GM12878 (cell line): ENCODE measurements around the gene FOXRED2.

ENCODE experiments used
- ASH2L ChIP-seq: fragments of 300-600, 200-600 bp; sonication (generic); IDR thresholded peaks from 2 replicates; pipeline ENCODE4 v1.6.1; 2017; ENCODE audit warnings: low read depth, mild to moderate bottlenecking, borderline replicate concordance
- FOS ChIP-seq: IDR thresholded peaks from 3 replicates; pipeline ENCODE4 v1.6.1; 2011; ENCODE audit warnings: borderline replicate concordance; ENCODE audit not compliant: insufficient read length; ENCODE audit errors: extremely low read depth
- NRF1 ChIP-seq: conservative IDR thresholded peaks from 2 replicates; pipeline ENCODE4 v1.6.1; 2011; ENCODE audit warnings: mild to moderate bottlenecking, low read depth, low read length, improper control_type of control experiment
- POLR2AphosphoS5 ChIP-seq: IDR thresholded peaks from 2 replicates; pipeline ENCODE4 v1.6.1; 2011; ENCODE audit warnings: mild to moderate bottlenecking, low read length, inconsistent platforms
- RCOR1 ChIP-seq: conservative IDR thresholded peaks from 2 replicates; pipeline ENCODE4 v1.6.1; 2012; ENCODE audit warnings: low read depth, low read length, improper control_type of control experiment
- RFX5 ChIP-seq: IDR thresholded peaks from 2 replicates; pipeline ENCODE4 v1.6.1; 2011; ENCODE audit warnings: low read depth, low read length, improper control_type of control experiment
- USF2 ChIP-seq: IDR thresholded peaks from 2 replicates; pipeline ENCODE4 v1.6.1; 2011; ENCODE audit warnings: low read depth, low read length, improper control_type of control experiment, borderline replicate concordance
- ZNF274 ChIP-seq: IDR thresholded peaks from one replicate; pipeline ENCODE4 v1.8.0; 2011; ENCODE audit not compliant: insufficient read length, insufficient read depth
- TF ChIP-seq, protein P1 (sequence below), 3 experiments: IDR thresholded peaks in 2 of 3; conservative IDR thresholded peaks in 1 of 3; 2 replicates each; pipeline ENCODE4 v1.5.1; 2011; ENCODE audit warnings: low read depth in 3 of 3, low read length in 3 of 3, mild to moderate bottlenecking in 3 of 3, control low read depth in 2 of 3, moderate library complexity in 2 of 3, inconsistent platforms in 1 of 3, mixed read lengths in 1 of 3; ENCODE audit not compliant: control insufficient read depth in 2 of 3, insufficient read depth in 1 of 3; ENCODE audit errors: extremely low read depth in 1 of 3
- TF ChIP-seq, protein P2 (sequence below): IDR thresholded peaks from 2 replicates; pipeline ENCODE4 v1.6.1; 2012; ENCODE audit warnings: low read depth, low read length, improper control_type of control experiment

DNA sequence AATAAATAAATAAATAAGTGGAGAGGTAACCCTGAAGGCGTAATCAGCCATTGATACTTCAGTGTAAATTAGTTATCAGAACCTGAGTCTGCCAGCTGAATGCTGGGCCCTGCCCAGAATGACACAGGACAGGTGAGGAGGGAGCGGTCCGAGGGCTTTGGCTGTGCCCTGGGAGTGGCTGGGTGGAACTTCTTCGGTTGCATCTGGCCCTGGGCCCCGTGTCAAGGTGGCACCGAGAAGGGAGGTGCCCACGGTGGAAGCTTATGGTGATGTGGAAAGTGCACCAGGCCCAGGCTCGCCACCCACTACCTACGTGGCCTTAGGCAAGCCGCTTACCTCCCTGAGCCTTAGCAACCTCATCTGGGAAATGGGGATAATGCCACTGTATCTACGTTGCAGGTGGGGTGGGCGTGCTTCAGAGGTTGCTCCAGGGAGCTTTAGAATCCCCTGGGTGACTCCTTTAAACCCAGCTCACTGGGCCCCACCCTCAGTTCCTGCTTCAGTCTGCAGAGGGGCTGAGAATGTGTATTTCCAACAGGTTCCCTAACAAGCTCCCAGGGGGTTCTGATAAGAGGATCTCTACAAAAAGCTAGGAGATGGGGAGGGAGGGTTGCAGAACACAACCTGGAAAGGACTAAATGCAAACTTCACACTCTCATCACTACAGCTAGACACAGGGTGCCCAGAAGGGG, 64.2 kb downstream of the FOXRED2 start:
- TF ChIP-seq RFX5 (no peak), FOS (no peak), USF2 (no peak), POLR2AphosphoS5 (no peak), NRF1 (no peak), RCOR1 (no peak), ZNF274 (no peak), ASH2L (no peak)
- TF ChIP-seq, protein P1, sequence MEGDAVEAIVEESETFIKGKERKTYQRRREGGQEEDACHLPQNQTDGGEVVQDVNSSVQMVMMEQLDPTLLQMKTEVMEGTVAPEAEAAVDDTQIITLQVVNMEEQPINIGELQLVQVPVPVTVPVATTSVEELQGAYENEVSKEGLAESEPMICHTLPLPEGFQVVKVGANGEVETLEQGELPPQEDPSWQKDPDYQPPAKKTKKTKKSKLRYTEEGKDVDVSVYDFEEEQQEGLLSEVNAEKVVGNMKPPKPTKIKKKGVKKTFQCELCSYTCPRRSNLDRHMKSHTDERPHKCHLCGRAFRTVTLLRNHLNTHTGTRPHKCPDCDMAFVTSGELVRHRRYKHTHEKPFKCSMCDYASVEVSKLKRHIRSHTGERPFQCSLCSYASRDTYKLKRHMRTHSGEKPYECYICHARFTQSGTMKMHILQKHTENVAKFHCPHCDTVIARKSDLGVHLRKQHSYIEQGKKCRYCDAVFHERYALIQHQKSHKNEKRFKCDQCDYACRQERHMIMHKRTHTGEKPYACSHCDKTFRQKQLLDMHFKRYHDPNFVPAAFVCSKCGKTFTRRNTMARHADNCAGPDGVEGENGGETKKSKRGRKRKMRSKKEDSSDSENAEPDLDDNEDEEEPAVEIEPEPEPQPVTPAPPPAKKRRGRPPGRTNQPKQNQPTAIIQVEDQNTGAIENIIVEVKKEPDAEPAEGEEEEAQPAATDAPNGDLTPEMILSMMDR (IDR thresholded peaks at IDR 0.05 in 2 of 3, conservative IDR thresholded peaks at IDR 0.05 in 1 of 3; ENCODE audit: control insufficient read depth in 2 of 3, extremely low read depth in 1 of 3, insufficient read depth in 1 of 3, low read depth in 3 of 3, low read length in 3 of 3): no peak
- TF ChIP-seq, protein P2, sequence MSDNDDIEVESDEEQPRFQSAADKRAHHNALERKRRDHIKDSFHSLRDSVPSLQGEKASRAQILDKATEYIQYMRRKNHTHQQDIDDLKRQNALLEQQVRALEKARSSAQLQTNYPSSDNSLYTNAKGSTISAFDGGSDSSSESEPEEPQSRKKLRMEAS: no peak
